ENCODE measurements around the gene KCTD16. TPM values are rescaled to one million over a fixed set of nuclear protein-coding genes. Genes with fewer than 3 reads are reported as not detected.

Gene KCTD16
- total RNA-seq, 1 experiment from 2014 or later: 0.08 TPM

DNA sequence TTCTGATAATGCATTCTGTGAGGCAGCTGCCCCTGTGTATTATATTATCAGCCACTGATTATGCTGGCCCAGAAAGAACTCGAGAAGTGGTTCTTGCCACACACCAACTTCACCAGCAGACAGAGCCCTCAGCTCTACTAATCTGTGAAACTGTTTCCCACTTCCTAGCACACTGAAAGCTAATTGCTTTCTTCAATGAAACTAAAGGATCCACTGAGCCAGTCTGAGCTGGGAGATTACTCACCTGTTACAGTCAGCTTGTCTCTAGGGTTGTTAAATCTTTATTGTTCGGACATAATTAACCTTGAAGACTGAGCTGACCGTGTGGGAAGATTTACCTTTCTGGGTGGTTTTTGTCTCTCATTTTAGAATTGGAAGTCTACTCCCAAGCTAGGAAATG lies 263.2 kb downstream of the KCTD16 start:
- ChIA-PET POLR2A (no interaction called here), CTCF (no interaction called here)
- intact Hi-C loops (cut with micrococcal nuclease; ENCODE audit: unreplicated experiment): no loop called here
- Histone ChIP-seq H3K36me3 (ENCODE audit: control insufficient read depth, insufficient read depth, low read length) (no peaks in the 10 kb centered on the region), H3K4me3 (ENCODE audit: low read depth in 2 of 2, low read length in 2 of 2) (no peak overlapping the region), H3K4me1 (ENCODE audit: control insufficient read depth, insufficient read depth, low read length) (no peaks in the 10 kb centered on the region), H3K27me3 (ENCODE audit: control insufficient read depth, insufficient read depth, low read length) (no peaks in the 10 kb centered on the region), H3K9me3 (ENCODE audit: control insufficient read depth, insufficient read depth, low read depth, low read length) (no peaks in the 10 kb centered on the region), H3K27ac (ENCODE audit: low read length) (no peak overlapping the region)
- in situ Hi-C loops (cut with HindIII; ENCODE audit: low pct_unique_long_range_greater_than_20kb, low sequenced_read_pairs): no loop called here
- ATAC-seq: no peak
- no TSS peak for BruUV-seq (replicated peaks)
- no peak for DNase-seq (ENCODE audit: low read depth, low spot score)
- TF ChIP-seq POLR2AphosphoS5 (IDR thresholded peaks at IDR 0.05; ENCODE audit: low read depth, low read length) (no peak), SIN3A (IDR thresholded peaks at IDR 0.05; ENCODE audit: borderline replicate concordance, insufficient read depth, low read depth, low read length) (no peak)
- TF ChIP-seq, protein P1, sequence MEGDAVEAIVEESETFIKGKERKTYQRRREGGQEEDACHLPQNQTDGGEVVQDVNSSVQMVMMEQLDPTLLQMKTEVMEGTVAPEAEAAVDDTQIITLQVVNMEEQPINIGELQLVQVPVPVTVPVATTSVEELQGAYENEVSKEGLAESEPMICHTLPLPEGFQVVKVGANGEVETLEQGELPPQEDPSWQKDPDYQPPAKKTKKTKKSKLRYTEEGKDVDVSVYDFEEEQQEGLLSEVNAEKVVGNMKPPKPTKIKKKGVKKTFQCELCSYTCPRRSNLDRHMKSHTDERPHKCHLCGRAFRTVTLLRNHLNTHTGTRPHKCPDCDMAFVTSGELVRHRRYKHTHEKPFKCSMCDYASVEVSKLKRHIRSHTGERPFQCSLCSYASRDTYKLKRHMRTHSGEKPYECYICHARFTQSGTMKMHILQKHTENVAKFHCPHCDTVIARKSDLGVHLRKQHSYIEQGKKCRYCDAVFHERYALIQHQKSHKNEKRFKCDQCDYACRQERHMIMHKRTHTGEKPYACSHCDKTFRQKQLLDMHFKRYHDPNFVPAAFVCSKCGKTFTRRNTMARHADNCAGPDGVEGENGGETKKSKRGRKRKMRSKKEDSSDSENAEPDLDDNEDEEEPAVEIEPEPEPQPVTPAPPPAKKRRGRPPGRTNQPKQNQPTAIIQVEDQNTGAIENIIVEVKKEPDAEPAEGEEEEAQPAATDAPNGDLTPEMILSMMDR (IDR thresholded peaks at IDR 0.05): no peak

DNA sequence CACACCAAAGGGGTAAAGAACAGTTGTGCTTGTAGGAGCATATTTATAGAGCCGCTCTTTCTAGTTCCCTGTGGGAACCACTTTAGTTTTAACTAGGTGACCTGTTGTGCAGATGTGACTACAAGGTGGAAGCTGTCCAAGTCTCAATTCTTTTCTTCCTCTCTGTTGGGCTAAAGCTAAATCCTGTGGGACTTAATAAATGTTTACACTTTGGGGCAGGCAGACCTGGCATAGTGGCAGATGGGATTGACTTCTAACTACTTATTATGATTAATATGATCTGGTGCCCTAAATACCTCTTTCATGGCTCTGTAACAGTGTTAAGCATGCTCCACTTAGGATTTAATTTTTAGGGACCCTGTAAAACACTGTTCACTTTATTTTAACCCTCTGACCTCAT lies 265.3 kb downstream of the KCTD16 start:
- POLR2A ChIA-PET: no interaction called here
- no peak for TF ChIP-seq SIN3A (IDR thresholded peaks at IDR 0.05; ENCODE audit: borderline replicate concordance, insufficient read depth, low read depth, low read length)
- TF ChIP-seq TCF7L2 (IDR thresholded peaks at IDR 0.05; ENCODE audit: low read depth, low read length): no peak
- no peak for TF ChIP-seq POLR2AphosphoS5 (IDR thresholded peaks at IDR 0.05; ENCODE audit: low read depth, low read length)
- TF ChIP-seq, protein P2, sequence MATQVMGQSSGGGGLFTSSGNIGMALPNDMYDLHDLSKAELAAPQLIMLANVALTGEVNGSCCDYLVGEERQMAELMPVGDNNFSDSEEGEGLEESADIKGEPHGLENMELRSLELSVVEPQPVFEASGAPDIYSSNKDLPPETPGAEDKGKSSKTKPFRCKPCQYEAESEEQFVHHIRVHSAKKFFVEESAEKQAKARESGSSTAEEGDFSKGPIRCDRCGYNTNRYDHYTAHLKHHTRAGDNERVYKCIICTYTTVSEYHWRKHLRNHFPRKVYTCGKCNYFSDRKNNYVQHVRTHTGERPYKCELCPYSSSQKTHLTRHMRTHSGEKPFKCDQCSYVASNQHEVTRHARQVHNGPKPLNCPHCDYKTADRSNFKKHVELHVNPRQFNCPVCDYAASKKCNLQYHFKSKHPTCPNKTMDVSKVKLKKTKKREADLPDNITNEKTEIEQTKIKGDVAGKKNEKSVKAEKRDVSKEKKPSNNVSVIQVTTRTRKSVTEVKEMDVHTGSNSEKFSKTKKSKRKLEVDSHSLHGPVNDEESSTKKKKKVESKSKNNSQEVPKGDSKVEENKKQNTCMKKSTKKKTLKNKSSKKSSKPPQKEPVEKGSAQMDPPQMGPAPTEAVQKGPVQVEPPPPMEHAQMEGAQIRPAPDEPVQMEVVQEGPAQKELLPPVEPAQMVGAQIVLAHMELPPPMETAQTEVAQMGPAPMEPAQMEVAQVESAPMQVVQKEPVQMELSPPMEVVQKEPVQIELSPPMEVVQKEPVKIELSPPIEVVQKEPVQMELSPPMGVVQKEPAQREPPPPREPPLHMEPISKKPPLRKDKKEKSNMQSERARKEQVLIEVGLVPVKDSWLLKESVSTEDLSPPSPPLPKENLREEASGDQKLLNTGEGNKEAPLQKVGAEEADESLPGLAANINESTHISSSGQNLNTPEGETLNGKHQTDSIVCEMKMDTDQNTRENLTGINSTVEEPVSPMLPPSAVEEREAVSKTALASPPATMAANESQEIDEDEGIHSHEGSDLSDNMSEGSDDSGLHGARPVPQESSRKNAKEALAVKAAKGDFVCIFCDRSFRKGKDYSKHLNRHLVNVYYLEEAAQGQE (IDR thresholded peaks at IDR 0.05; ENCODE audit: insufficient read depth in 1 of 2, low read depth in 2 of 2, low read length in 1 of 2): no peak
- TF ChIP-seq, protein P1 (IDR thresholded peaks at IDR 0.05): no peak
- CTCF ChIA-PET: no interaction called here
- intact Hi-C loops (cut with micrococcal nuclease; ENCODE audit: unreplicated experiment) (no loop called here), in situ Hi-C loops (cut with HindIII; ENCODE audit: low pct_unique_long_range_greater_than_20kb, low sequenced_read_pairs) (no loop called here)
- Histone ChIP-seq H3K9me3 (ENCODE audit: control insufficient read depth, insufficient read depth, low read depth, low read length) (no peaks in the 10 kb centered on the region), H3K4me1 (ENCODE audit: control insufficient read depth, insufficient read depth, low read length) (no peaks in the 10 kb centered on the region), H3K27ac (ENCODE audit: low read length) (no peak overlapping the region), H3K4me3 (ENCODE audit: low read depth in 2 of 2, low read length in 2 of 2) (no peak overlapping the region), H3K36me3 (ENCODE audit: control insufficient read depth, insufficient read depth, low read length) (no peaks in the 10 kb centered on the region), H3K27me3 (ENCODE audit: control insufficient read depth, insufficient read depth, low read length) (no peaks in the 10 kb centered on the region)
- ATAC-seq (no peak), DNase-seq (ENCODE audit: low read depth, low spot score) (no peak)
- BruUV-seq (replicated peaks): no TSS peak

Measured in Panc1 (cell line).